Suprapubic skin (tissue), 4 donors: ENCODE data around the gene RXRA. TPM values are rescaled to one million over a fixed set of nuclear protein-coding genes. Genes with fewer than 3 reads are reported as not detected.

ENCODE experiments used
- DNase-seq, 2 donors: peaks; one replicate each; pipeline ENCODE4 v3.0.0-alpha.2; 2019; ENCODE audit warnings: low spot score in 2 of 2
- H3K27ac ChIP-seq: fragments of 200-600 bp; sonication (generic); one replicate; pipeline ENCODE4 v1.5.1; 2019
- H3K27me3 ChIP-seq: fragments of 200-600 bp; sonication (generic); one replicate; pipeline ENCODE4 v1.5.1; 2019
- H3K36me3 ChIP-seq: fragments of 200-600 bp; sonication (generic); one replicate; pipeline ENCODE4 v1.5.1; 2019
- H3K4me1 ChIP-seq: fragments of 200-600 bp; sonication (generic); one replicate; pipeline ENCODE4 v1.5.1; 2019
- H3K4me3 ChIP-seq: fragments of 200-600 bp; sonication (generic); one replicate; pipeline ENCODE4 v1.5.1; 2019; ENCODE audit warnings: mild to moderate bottlenecking
- H3K9me3 ChIP-seq: fragments of 200-600 bp; sonication (generic); one replicate; pipeline ENCODE4 v1.5.1; 2019
- CTCF ChIP-seq, 2 donors: fragments of 200-600 bp in 1 of 2; fragments of 450-650 bp in 1 of 2; sonication (generic) in 1 of 2; IDR thresholded peaks; one replicate each; pipeline ENCODE4 v1.5.1; 2016 to 2019; ENCODE audit warnings: antibody characterized with exemption in 2 of 2, mild to moderate bottlenecking in 1 of 2, moderate library complexity in 1 of 2
- EP300 ChIP-seq: sonication (generic); formaldehyde crosslinking; IDR thresholded peaks from one replicate; pipeline ENCODE4 v1.6.1; 2017; ENCODE audit warnings: antibody characterized with exemption
- POLR2A ChIP-seq, 2 donors: fragments of 450-650 bp; IDR thresholded peaks; one replicate each; pipeline ENCODE4 v1.6.1; 2017; ENCODE audit warnings: antibody characterized with exemption in 2 of 2, mild to moderate bottlenecking in 2 of 2, moderate library complexity in 2 of 2
- POLR2AphosphoS5 ChIP-seq, 3 donors: sonication (generic); formaldehyde crosslinking; IDR thresholded peaks; one replicate each; pipeline ENCODE4 v1.6.1; 2017; ENCODE audit warnings: antibody characterized with exemption in 3 of 3
- WGBS: methylation state at CpG from one replicate; pipeline ENCODE4 v1.1.5; 2018; 5-methylcytosine and 5-hydroxymethylcytosine counted together
- total RNA-seq, 4 donors: library from RNA; depleted of rRNA; stranded (reverse); fragments of >200 nt; gene quantifications; one replicate each; pipeline ENCODE4 v1.1.0, GENCODE V29; 2016

Gene RXRA
- total RNA-seq, 4 donors from 2014 or later = 165 to 240 (median 185) TPM

- DNase-seq = no peak
- TF ChIP-seq EP300 = no peak
- no peak for TF ChIP-seq POLR2A (IDR thresholded peaks at IDR 0.05)
- no peak for TF ChIP-seq CTCF (IDR thresholded peaks at IDR 0.05)
- TF ChIP-seq POLR2AphosphoS5 (IDR thresholded peaks at IDR 0.05) = no peak
- H3K27me3 ChIP-seq = no peaks in the 10 kb centered on the region
- H3K4me1 ChIP-seq = peaks cover 63% of the 10 kb centered on the region
- 77% methylated on average over 4 of the region's 16 CpGs for WGBS
- peaks cover 14% of the 10 kb centered on the region for H3K36me3 ChIP-seq
- H3K4me3 ChIP-seq = no peak overlapping the region
- no peaks in the 10 kb centered on the region for H3K9me3 ChIP-seq
- peak overlapping the region; percentile 3 for H3K27ac ChIP-seq
These were observed 114.5 kb downstream of the RXRA start for GRCh38 chr9:134440636-134441226.

- Histone ChIP-seq H3K4me3 (no peak overlapping the region), H3K27me3 (no peaks in the 10 kb centered on the region), H3K36me3 (peaks cover 10% of the 10 kb centered on the region), H3K9me3 (no peaks in the 10 kb centered on the region), H3K27ac (no peak overlapping the region), H3K4me1 (peaks cover 56% of the 10 kb centered on the region)
- 46% methylated on average over 23 of the region's 26 CpGs for WGBS
- no peak for DNase-seq
- TF ChIP-seq EP300 (no peak), POLR2A (IDR thresholded peaks at IDR 0.05) (no peak), POLR2AphosphoS5 (IDR thresholded peaks at IDR 0.05) (no peak), CTCF (IDR thresholded peaks at IDR 0.05) (no peak)
These were observed 115.2 kb downstream of the RXRA start for GRCh38 chr9:134441227-134442084.

- TF ChIP-seq CTCF (IDR thresholded peaks at IDR 0.05) = no peak
- TF ChIP-seq POLR2A (IDR thresholded peaks at IDR 0.05) = no peak
- TF ChIP-seq POLR2AphosphoS5 (IDR thresholded peaks at IDR 0.05) = no peak
- TF ChIP-seq EP300 = no peak
- Histone ChIP-seq H3K36me3 (peaks cover 4% of the 10 kb centered on the region), H3K4me1 (peaks cover 50% of the 10 kb centered on the region), H3K27ac (no peak overlapping the region), H3K4me3 (no peak overlapping the region), H3K9me3 (no peaks in the 10 kb centered on the region), H3K27me3 (no peaks in the 10 kb centered on the region)
- no CpG with 5 or more reads among the region's 12 CpGs for WGBS
- DNase-seq = no peak
These were observed 115.8 kb downstream of the RXRA start for GRCh38 chr9:134442085-134442474.

- Histone ChIP-seq H3K4me3 (no peak overlapping the region), H3K4me1 (peaks cover 44% of the 10 kb centered on the region), H3K27me3 (no peaks in the 10 kb centered on the region), H3K27ac (no peak overlapping the region), H3K9me3 (no peaks in the 10 kb centered on the region), H3K36me3 (no peaks in the 10 kb centered on the region)
- DNase-seq = no peak
- no peak for TF ChIP-seq POLR2A (IDR thresholded peaks at IDR 0.05)
- WGBS = 12% methylated on average over 5 of the region's 21 CpGs
These were observed 116.4 kb downstream of the RXRA start for GRCh38 chr9:134442486-134443173.

GRCh38 chr9:134443174-134444037 is 117.2 kb downstream of the RXRA start:
- no peak overlapping the region for H3K4me3 ChIP-seq
- peak; percentile 96 to 98 for TF ChIP-seq CTCF (IDR thresholded peaks at IDR 0.05)
- no peak for TF ChIP-seq EP300
- peak in 2 of 3 donors; percentile 61 to 67 for TF ChIP-seq POLR2AphosphoS5 (IDR thresholded peaks at IDR 0.05)
- no peak overlapping the region for H3K27ac ChIP-seq
- DNase-seq = peak; percentile 92 to 94
- H3K9me3 ChIP-seq = no peaks in the 10 kb centered on the region
- no peaks in the 10 kb centered on the region for H3K36me3 ChIP-seq
- no peaks in the 10 kb centered on the region for H3K27me3 ChIP-seq
- 23% methylated on average over 5 of the region's 27 CpGs for whole genome bisulfite sequencing
- peaks cover 37% of the 10 kb centered on the region for H3K4me1 ChIP-seq
